GM18499 (cell line): ENCODE results near the gene ZFP36.
A peak's percentile ranks its signal among the peaks of the same experiment; 100 is the strongest.

Experiments used
- ATAC-seq: cut with Tn5 transposase; IDR thresholded peaks from one replicate; pipeline ENCODE4 v1.9.1; 2021; ENCODE audit warnings: moderate number of reproducible peaks; ENCODE audit not compliant: insufficient read depth, unreplicated experiment

The ZFP36 gene

GRCh38 chr19:39382991-39383828, 23.4 kb upstream of the ZFP36 start:
- no peak for ATAC-seq

DNA sequence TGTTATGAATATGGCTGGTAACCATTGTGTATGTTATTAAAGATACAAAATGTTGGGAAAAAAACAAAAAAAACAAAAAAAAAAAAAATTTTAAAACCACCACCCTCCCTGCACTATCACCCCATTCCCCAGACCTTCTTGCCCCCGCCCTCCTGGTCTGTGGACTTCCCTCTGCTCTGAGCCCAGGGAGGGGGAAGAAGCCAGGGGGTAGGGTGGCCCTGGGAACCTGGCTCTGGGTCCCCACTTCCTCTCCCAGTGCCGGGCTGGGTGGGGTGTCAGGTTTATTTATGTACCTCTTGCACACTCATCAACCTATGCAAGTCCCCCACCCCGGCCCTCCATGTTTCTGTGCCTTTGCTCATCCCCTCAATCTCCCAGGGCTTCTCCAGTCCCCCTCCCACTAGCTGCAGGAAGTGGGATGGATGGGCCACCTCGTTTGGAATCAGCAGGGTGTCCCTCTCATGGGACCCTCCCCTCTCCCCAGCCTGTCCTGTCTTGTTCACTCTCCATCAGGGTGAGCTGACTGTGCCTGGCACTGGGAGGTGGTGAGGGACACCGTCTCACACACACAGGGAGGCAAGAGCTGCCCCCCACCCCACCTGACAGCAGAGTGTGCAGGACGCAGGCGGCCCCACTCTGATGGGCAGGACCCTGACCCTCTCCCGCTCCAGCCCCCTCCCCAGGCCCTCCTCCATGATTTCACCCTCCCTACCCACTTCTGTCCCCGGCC, 21.6 kb upstream of the ZFP36 start:
- no peak for ATAC-seq

DNA sequence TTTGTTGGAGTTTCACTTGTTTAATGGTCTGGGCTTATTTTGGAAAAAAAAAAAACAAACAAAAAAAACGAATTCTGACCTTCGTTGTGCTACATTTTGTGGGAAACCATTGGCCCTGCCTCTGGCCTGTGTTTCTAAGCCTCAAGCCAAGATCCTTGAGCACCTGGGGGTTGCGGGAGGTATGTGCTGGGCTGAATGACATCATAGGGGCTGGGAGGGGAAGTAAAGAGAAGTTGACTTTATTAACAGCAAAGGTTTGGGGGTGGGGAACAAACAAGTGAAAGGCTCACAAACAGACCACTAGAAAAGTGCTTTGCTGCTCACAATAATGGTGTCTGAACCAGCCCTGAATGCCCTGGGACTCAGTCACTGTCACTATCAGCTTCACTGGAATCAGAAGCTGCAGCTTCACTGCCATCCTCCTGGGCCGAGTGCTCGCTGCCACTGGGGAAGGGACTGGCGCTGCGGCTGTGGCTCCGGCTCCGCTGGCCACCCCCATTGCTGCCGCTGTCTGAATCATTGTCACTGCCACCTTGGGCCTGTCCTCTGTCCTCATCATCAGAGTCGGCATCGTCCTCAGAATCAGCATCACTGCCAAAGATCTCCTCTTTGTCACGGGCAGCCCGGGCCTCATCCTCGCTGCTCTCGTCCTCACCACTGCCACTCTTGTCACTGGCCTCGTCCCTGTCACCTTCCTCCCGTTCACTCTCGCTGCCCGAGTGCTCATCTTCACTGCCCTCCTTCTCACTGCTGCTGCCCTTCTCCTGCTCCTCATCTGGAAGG, 20.8 kb upstream of the ZFP36 start:
- ATAC-seq: no peak

- ATAC-seq: no peak
Observed at GRCh38 chr19:39386557-39386956, 20.1 kb upstream of the ZFP36 start.

- no peak for ATAC-seq
Observed at GRCh38 chr19:39388657-39389056, 18.0 kb upstream of the ZFP36 start.

DNA sequence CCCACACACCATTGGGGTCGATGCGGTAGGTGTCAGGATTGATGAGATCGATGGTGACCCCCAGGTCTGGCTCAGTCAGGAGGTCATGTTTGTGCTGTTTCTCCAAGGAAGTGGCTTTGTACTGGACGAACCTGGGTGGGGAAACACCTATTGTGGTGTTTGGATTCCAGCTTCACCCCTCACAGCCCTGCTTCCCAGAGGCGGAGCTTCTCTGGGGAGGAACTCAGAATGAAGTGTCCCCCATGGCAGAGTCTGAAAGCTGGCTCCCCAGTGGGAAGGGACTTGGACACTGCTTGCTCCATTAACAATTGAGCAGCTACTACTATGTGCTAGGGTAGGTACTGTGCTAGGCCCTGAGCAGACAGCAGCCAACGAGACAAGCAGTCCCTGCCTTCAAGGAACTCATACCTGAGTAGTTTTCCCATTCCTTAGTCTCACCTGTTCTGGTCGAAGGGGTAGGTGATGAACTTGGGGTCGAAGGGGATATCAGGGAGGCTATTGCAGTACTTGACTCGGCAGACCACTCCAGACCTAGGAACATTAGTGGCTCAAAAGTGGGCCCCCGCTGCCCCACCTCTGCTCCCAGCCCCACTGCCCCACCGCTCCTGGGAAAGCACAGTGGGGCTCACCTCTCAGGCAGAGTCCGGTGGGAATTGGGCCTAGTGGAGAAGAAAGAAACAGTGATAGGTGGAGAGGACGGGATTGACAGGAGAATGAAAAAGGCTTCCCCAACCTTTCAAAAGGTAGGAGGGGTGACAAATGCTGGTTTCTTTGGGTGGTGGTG, 16.8 kb upstream of the ZFP36 start:
- ATAC-seq: no peak

DNA sequence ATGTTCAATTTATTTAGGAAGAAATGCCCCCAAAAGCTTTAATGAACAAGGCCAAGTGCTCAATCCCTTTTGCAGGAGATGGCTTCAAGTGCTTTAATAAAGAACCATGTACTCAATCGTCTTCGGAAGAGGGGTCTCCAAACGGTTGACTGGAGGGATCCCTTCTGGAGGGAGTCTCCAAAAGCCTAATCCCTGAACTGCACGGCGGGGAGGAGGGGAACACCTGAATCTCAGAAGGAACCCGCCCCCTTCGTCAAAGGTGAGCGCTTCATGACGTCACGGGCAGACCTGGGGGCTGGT, 16.2 kb upstream of the ZFP36 start:
- no peak for ATAC-seq

GRCh38 chr19:39390751-39391437, 15.8 kb upstream of the ZFP36 start, which contains the start of the genes MED29 and PAF1:
MED29 (plus strand) TSS chr19:39391378; CDS start chr19:39391423, 45 bp downstream.
PAF1 (minus strand) TSS chr19:39391106; CDS start chr19:39390864, 242 bp downstream.
- peak; percentile 81 for ATAC-seq

GRCh38 chr19:39397360-39398296, 9.0 kb upstream of the ZFP36 start:
- no peak for ATAC-seq

DNA sequence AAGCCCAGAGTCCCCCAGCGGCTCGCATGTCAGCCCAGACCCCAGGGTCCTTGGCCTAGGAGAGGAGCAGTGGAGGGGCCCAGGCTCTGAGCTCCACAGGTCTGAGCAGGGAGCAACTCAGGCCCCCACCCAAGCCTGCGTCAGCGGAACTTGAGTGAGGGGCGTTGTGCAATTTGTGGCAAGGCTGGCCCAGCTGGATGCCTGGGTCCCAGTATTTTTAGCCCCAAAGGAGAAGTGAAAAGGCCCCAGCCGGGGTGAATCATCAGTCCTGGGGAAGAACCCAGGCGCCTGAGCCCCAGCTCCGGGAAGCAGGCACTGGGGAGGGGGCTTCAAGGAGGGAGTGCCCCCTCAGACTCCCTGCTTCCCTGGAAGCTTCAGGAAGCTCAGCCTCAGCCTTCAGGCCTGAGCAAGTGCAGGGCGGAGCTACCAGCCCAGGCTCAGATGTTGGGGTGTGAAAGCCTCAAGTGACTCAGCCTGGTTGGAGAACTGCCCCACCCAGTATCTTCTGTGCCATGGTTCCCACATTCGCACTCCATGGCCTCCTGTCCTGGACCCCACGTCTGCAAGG, 8.3 kb upstream of the ZFP36 start:
- ATAC-seq: no peak

- no peak for ATAC-seq
Observed at GRCh38 chr19:39399668-39400050, 7.0 kb upstream of the ZFP36 start.

DNA sequence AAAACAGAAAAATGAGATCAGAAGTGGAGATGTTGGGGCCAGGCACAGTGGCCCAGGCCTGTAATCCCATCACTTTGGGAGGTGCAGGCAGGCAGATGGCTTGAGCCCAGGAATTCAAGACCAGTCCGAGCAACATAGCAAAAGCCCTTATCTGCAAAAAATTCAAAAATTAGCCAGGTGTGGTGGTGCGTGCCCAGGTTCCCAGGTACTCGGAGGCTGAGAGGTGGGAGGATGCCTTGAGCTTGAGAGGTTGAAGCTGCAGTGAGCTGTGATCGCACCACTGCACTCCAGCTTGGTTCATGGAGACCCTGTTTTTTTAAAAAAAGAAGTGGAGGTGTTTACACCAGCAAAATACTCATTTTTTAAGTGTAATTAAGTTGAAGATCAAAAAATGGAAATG, 6.6 kb upstream of the ZFP36 start:
- no peak for ATAC-seq

DNA sequence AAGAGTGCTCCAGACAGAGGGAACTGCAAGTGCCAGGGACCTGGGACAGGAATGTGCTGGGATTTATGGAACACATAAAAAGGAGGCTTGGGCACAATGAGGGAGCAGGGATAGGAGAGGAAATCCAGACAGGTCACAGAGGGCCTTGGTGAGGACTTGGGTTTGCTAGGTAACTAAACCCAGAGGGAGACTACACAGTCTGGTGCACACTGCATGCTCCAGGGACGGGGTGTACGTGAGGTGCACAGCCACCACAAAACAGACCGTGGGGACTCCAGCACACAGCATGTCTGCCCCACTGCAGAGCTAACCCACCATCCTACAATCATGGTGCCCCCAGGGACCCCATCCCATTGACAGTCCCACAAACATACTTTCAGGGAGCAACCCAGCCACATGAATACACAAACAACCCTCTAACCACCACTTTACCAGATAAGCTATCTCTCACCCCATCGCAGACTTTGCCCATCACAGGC, 5.5 kb upstream of the ZFP36 start:
- no peak for ATAC-seq

DNA sequence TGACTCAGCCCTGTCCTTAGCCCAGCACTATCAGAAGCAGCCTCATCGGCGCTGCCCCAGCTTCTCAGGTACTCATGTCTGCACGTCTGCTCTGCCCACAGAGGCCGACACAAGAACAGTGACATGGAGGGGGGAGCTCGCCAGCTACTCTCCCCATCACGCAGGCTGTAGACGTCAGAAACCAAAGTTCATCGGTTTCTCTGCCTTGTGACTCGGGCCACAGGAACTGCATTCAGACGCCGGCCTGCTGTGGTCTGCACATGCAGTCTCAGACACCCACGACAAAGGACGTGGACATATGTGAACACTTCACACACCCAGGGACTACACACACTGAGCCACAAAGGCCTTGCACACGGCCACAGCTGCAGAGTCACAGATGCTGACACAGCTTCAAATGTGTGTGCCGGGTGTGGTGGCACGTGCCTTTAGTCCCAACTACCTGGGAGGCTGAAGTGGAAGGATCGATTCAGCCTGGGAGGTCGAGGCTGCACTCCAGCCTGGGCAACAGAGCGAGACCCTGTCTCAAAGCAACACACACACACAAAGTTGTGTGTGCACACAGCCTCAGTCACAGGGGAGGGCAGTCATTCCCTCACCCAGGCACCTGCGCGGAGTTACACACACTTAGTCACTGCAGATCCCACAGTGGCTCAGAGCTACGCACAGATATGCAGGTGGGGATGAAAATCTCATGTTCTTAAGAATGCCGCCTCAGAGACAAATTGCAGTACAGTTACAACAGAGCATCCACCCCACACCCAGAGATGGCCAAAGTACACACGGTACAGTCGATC, 4.9 kb upstream of the ZFP36 start:
- ATAC-seq: no peak

DNA sequence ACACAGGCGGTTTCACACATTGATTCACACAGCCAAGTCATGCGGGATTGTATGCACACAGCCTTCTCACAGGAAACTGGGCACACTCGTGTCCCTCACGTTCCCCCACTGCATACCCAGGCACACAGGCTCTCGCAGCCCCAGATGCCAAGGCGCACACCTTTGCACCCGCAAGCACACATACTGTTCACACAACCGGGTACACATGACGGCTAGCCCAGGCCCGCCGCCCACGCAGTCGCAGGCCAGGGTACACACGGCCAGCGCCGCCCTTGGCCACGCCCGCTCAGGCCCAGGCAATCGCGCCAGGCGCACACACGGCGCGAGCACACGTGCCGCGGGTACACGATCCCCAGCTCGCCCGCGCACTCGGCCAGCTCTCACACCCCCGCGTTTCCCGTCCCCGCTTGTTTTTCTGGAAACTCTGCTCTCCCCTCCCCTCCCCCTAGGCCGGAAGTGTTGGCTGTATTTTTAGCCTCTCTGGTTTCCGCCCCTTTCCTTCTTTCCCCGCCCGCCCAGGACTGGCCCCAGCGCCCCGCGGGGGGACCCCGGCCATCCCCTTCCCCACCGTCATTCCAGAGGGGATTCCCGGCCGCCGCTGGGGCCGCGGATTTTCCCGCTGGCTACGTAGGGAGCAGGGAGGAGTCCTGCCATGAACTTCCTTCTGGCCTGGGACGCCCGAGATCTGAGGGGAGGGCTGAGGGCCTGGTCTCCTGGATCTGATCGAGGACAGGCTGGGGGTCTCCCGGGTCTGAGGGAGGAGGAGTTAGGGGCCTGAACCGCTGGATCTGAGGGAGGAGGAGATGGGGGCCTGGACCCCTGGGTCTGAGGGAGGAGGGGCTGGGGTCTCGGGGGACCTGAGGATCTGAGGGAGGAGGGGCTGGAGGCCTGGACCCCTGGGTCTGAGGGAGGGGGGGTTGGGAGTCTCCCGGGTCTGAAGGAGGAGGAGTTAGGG, 4.0 kb upstream of the ZFP36 start:
- ATAC-seq: no peak
